Stimulated activated CD4-positive, alpha-beta T cell treated with anti-CD3 and anti-CD28 coated beads, Interleukin-2, amount 100 ng/mL, for 4 hours (primary cell): ENCODE measurements around the gene SLX4.
"Not testable (repeated sequence)": the region's sequence is repeated elsewhere in the genome, so short reads cannot be mapped to it uniquely, and the experiment has no call there.

Experiments used
- DNase-seq: peaks from one replicate; pipeline ENCODE4 v3.0.0-alpha.2; 2020; ENCODE audit warnings: low read depth

Gene SLX4

GRCh38 chr16:3642397-3643094 lies 31.1 kb upstream of the SLX4 start:
- no peak for DNase-seq

- no peak for DNase-seq
Observed at GRCh38 chr16:3641801-3642396, 30.5 kb upstream of the SLX4 start.

- DNase-seq = no peak
Observed at GRCh38 chr16:3640632-3641501, 29.5 kb upstream of the SLX4 start.

GRCh38 chr16:3640207-3640606 lies 28.8 kb upstream of the SLX4 start:
- DNase-seq = no peak

GRCh38 chr16:3638916-3639644 lies 27.7 kb upstream of the SLX4 start:
- DNase-seq = no peak

GRCh38 chr16:3637371-3637923 lies 26.0 kb upstream of the SLX4 start:
- DNase-seq = no peak

- no peak for DNase-seq
Observed at GRCh38 chr16:3625911-3626732, 14.7 kb upstream of the SLX4 start.

- DNase-seq = no peak
Observed at GRCh38 chr16:3625331-3625730, 13.9 kb upstream of the SLX4 start.

- DNase-seq = no peak
Observed at GRCh38 chr16:3623642-3624041, 12.2 kb upstream of the SLX4 start.

- DNase-seq = no peak
Observed at GRCh38 chr16:3618769-3619141, 7.3 kb upstream of the SLX4 start.

GRCh38 chr16:3612510-3613466 lies 1.4 kb upstream of the SLX4 start:
- DNase-seq = no peak

GRCh38 chr16:3610698-3611145 lies 684 bp downstream of the SLX4 start:
- DNase-seq = no peak

- no peak for DNase-seq
Observed at GRCh38 chr16:3609895-3610697, 1.3 kb downstream of the SLX4 start.

GRCh38 chr16:3608976-3609375 lies 2.4 kb downstream of the SLX4 start:
- DNase-seq = not testable (repeated sequence)

- DNase-seq = no peak
Observed at GRCh38 chr16:3608069-3608468, 3.3 kb downstream of the SLX4 start.

- DNase-seq = no peak
Observed at GRCh38 chr16:3607634-3608033, 3.8 kb downstream of the SLX4 start.

GRCh38 chr16:3607161-3607560 lies 4.2 kb downstream of the SLX4 start:
- no peak for DNase-seq

- DNase-seq = no peak
Observed at GRCh38 chr16:3606441-3606840, 5.0 kb downstream of the SLX4 start.

- no peak for DNase-seq
Observed at GRCh38 chr16:3602320-3602653, 9.1 kb downstream of the SLX4 start.
